ENCODE measurements around the gene GRIK5. TPM values are rescaled to one million over a fixed set of nuclear protein-coding genes. Genes with fewer than 3 reads are reported as not detected.
"Not testable (repeated sequence)": the region's sequence is repeated elsewhere in the genome, so short reads cannot be mapped to it uniquely, and the experiment has no call there.

The GRIK5 gene
- polyA plus RNA-seq, 1 donor (not counting 4 experiments of a cell fraction or from before 2014, with no cell fraction given), result 0.17 TPM

GRCh38 chr19:41993612-41994483 is 76.2 kb downstream of the GRIK5 start, which contains the start of gene ATP1A3:
TSS of gene ATP1A3 (minus strand) at chr19:41994230. CDS start at chr19:41994076, 154 bp downstream.
- no peaks in the 10 kb centered on the region for H3K9me3 ChIP-seq (ENCODE audit: control insufficient read depth, low read depth, low read length)
- H3K4me2 ChIP-seq (ENCODE audit: control insufficient read depth, extremely low read depth, insufficient read depth, low read depth, low read length), result peak within 1 kb of the TSS; percentile 9
- no peaks in the 10 kb centered on the region for H3K36me3 ChIP-seq (ENCODE audit: control insufficient read depth in 2 of 2, extremely low read depth in 1 of 2, insufficient read depth in 2 of 2, low read length in 2 of 2)
- dilution Hi-C loops (cut with MboI; ENCODE audit: extremely low pct_ligation_motif_present, low sequenced_read_pairs), result no loop called here
- peaks cover 57% of the 10 kb centered on the region for H3K27me3 ChIP-seq (ENCODE audit: control insufficient read depth, extremely low read depth, insufficient read depth, low read length)
- no peak within 1 kb of the TSS for H3K9ac ChIP-seq (ENCODE audit: control insufficient read depth, extremely low read depth, insufficient read depth, low read length)
- no peaks in the 10 kb centered on the region for H3K4me1 ChIP-seq (ENCODE audit: control insufficient read depth, extremely low read depth, insufficient read depth, low read length)
- peak; percentile 42 for TF ChIP-seq EZH2 (IDR thresholded peaks at IDR 0.05; ENCODE audit: low read length)
- TF ChIP-seq, protein P1, sequence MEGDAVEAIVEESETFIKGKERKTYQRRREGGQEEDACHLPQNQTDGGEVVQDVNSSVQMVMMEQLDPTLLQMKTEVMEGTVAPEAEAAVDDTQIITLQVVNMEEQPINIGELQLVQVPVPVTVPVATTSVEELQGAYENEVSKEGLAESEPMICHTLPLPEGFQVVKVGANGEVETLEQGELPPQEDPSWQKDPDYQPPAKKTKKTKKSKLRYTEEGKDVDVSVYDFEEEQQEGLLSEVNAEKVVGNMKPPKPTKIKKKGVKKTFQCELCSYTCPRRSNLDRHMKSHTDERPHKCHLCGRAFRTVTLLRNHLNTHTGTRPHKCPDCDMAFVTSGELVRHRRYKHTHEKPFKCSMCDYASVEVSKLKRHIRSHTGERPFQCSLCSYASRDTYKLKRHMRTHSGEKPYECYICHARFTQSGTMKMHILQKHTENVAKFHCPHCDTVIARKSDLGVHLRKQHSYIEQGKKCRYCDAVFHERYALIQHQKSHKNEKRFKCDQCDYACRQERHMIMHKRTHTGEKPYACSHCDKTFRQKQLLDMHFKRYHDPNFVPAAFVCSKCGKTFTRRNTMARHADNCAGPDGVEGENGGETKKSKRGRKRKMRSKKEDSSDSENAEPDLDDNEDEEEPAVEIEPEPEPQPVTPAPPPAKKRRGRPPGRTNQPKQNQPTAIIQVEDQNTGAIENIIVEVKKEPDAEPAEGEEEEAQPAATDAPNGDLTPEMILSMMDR (optimal IDR thresholded peaks at IDR 0.05 in 1 of 3, IDR thresholded peaks at IDR 0.05 in 1 of 3, conservative IDR thresholded peaks at IDR 0.05 in 1 of 3; ENCODE audit: extremely low read depth in 1 of 3, insufficient read depth in 2 of 3, low read length in 3 of 3), result no peak
- no peak within 1 kb of the TSS for H2AFZ ChIP-seq (ENCODE audit: control insufficient read depth, low read length)
- H3K4me3 ChIP-seq (ENCODE audit: control insufficient read depth in 2 of 3, extremely low read depth in 1 of 3, insufficient read depth in 2 of 3, low read depth in 1 of 3, low read length in 3 of 3), result peak within 1 kb of the TSS; percentile 27 to 46 (median 35)
- no peaks in the 10 kb centered on the region for H4K20me1 ChIP-seq (ENCODE audit: control insufficient read depth, extremely low read depth, insufficient read depth, low read length)
- DNase-seq (ENCODE audit: low read depth, low spot score) (no peak), FAIRE-seq (no peak)
- H3K79me2 ChIP-seq (ENCODE audit: control insufficient read depth, insufficient read depth, low read length), result no peaks in the 10 kb centered on the region
- no peak within 1 kb of the TSS for H3K27ac ChIP-seq (ENCODE audit: control insufficient read depth, insufficient read depth, low read length)
- no peaks in the 10 kb centered on the region for H3K9me1 ChIP-seq (ENCODE audit: control insufficient read depth, extremely low read depth, insufficient read depth, low read length)

DNA sequence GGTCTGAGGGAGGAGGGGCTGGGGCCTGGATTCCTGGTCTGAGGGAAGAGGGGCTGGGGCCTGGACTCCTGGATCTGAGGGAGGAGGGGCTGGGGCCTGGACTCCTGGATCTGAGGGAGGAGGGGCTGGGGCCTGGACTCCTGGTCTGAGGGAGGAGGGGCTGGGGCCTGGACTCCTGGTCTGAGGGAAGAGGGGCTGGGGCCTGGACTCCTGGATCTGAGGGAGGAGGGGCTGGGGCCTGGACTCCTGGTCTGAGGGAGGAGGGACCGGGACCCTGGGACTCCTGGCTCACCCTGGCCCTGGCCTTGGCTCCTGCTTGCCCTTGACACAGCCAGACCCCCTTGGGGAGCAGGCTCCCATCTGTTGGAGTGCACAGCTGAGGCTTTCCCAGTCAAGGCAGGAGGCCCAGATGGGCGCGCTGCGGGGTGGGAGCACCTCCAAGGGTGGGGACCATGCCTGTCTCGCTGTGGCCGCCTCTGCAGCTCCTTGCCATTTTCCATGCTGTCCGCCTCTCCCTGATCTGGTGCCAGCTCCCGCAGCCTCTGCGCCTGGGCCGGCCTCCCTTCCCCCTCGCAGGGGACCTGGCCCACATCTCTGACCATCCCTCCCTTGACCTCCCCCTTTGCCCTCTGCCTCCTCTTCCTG is 78.0 kb downstream of the GRIK5 start:
- DNase-seq (ENCODE audit: low read depth, low spot score); H3K9ac ChIP-seq (ENCODE audit: control insufficient read depth, extremely low read depth, insufficient read depth, low read length); dilution Hi-C loops (cut with MboI; ENCODE audit: extremely low pct_ligation_motif_present, low sequenced_read_pairs); H3K79me2 ChIP-seq (ENCODE audit: control insufficient read depth, insufficient read depth, low read length); FAIRE-seq; H4K20me1 ChIP-seq (ENCODE audit: control insufficient read depth, extremely low read depth, insufficient read depth, low read length); H3K9me3 ChIP-seq (ENCODE audit: control insufficient read depth, low read depth, low read length); H3K36me3 ChIP-seq (ENCODE audit: control insufficient read depth in 2 of 2, extremely low read depth in 1 of 2, insufficient read depth in 2 of 2, low read length in 2 of 2); H3K9me1 ChIP-seq (ENCODE audit: control insufficient read depth, extremely low read depth, insufficient read depth, low read length); H2AFZ ChIP-seq (ENCODE audit: control insufficient read depth, low read length); H3K27ac ChIP-seq (ENCODE audit: control insufficient read depth, insufficient read depth, low read length); H3K4me1 ChIP-seq (ENCODE audit: control insufficient read depth, extremely low read depth, insufficient read depth, low read length); H3K4me2 ChIP-seq (ENCODE audit: control insufficient read depth, extremely low read depth, insufficient read depth, low read depth, low read length); H3K4me3 ChIP-seq (ENCODE audit: control insufficient read depth in 2 of 3, extremely low read depth in 1 of 3, insufficient read depth in 2 of 3, low read depth in 1 of 3, low read length in 3 of 3): not testable (repeated sequence)
- H3K27me3 ChIP-seq (ENCODE audit: control insufficient read depth, extremely low read depth, insufficient read depth, low read length), result peaks cover 39% of the 10 kb centered on the region
